Type B pancreatic cell (in vitro differentiated cells): ENCODE data around the gene IZUMO4. TPM values are rescaled to one million over a fixed set of nuclear protein-coding genes. Genes with fewer than 3 reads are reported as not detected.

Experiments
- DNase-seq: peaks from one replicate; pipeline ENCODE4 v3.0.0; 2021; ENCODE audit warnings: mixed read lengths; ENCODE audit not compliant: unreplicated experiment; ENCODE audit errors: extremely low spot score
- H3K27ac Mint-ChIP-seq: 2 replicates; pipeline ENCODE4 v1.8.0; 2021; ENCODE audit warnings: mild to moderate bottlenecking, mixed read lengths
- H3K27me3 Mint-ChIP-seq: 2 replicates; pipeline ENCODE4 v1.8.0; 2021; ENCODE audit warnings: mixed read lengths
- H3K36me3 Mint-ChIP-seq: 2 replicates; pipeline ENCODE4 v1.8.0; 2021; ENCODE audit warnings: mixed read lengths
- H3K4me1 Mint-ChIP-seq: one replicate; pipeline ENCODE4 v1.8.0; 2021; ENCODE audit warnings: mixed read lengths; ENCODE audit not compliant: unreplicated experiment
- H3K4me3 Mint-ChIP-seq: 2 replicates; pipeline ENCODE4 v1.8.0; 2021; ENCODE audit warnings: mild to moderate bottlenecking, mixed read lengths
- H3K9me3 Mint-ChIP-seq: 2 replicates; pipeline ENCODE4 v1.8.0; 2021; ENCODE audit warnings: mixed read lengths
- CTCF ChIP-seq: fragments of 200-600 bp; sonication (generic); conservative IDR thresholded peaks from 2 replicates; pipeline ENCODE4 v1.5.0; 2021; ENCODE audit warnings: antibody characterized with exemption, mild to moderate bottlenecking
- total RNA-seq: library from RNA; stranded (reverse); gene quantifications from 2 replicates; pipeline ENCODE4 v1.2.1, GENCODE V29; 2021; ENCODE audit warnings: low replicate concordance

IZUMO4 gene
- total RNA-seq, 1 donor from 2014 or later: 7.4 TPM

DNA sequence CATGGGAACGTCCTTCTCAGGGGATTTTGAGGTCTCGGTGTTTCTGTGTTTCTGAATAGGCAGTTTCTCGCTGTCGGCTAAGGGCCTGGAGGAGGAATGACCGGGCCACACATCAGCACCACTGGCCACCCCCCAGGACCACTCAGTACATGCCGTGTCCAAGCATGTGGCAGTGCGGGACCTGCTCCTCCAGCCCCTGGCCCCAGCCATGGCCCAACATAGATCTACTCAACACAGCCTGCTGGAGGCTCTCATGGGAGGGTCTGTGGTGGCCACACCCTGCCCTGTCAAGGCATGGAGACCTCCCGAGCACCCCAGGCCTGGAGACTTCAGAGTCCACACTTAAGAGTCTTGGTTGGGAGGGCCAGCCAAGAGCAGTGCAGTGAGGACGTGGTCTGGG lies 17.5 kb downstream of the IZUMO4 start:
- no peak overlapping the region for H3K4me3 Mint-ChIP-seq
- no peaks in the 10 kb centered on the region for H3K27me3 Mint-ChIP-seq
- H3K36me3 Mint-ChIP-seq: no peaks in the 10 kb centered on the region
- DNase-seq: no peak
- no peak for TF ChIP-seq CTCF
- no peak overlapping the region for H3K27ac Mint-ChIP-seq
- H3K9me3 Mint-ChIP-seq: no peaks in the 10 kb centered on the region
- H3K4me1 Mint-ChIP-seq: no peaks in the 10 kb centered on the region

GRCh38 chr19:2114821-2115220 lies 18.1 kb downstream of the IZUMO4 start:
- Mint-ChIP-seq H3K4me1 (no peaks in the 10 kb centered on the region), H3K9me3 (no peaks in the 10 kb centered on the region), H3K27me3 (no peaks in the 10 kb centered on the region), H3K27ac (no peak overlapping the region), H3K36me3 (no peaks in the 10 kb centered on the region), H3K4me3 (no peak overlapping the region)
- TF ChIP-seq CTCF: no peak
- DNase-seq: no peak

DNA sequence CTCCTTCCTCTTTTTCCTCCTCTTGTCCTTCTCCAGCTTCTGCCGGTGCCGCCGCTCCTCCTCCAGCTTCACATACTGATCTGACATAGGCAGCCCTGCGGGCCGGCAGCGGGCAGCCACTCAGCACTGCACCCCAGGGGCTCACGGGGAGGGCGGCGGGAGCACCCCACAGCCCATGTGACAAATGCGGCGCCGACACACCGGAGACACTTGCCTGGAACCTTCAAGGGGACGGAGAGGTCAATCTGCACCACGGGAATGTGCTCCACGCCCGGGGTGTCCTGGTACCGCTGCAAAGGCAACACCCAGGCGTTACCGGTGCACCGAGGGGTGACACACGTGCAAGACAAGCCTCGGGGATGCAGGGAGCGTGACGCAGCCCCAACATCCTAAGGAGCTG lies 18.6 kb downstream of the IZUMO4 start:
- TF ChIP-seq CTCF: no peak
- H3K36me3 Mint-ChIP-seq: no peaks in the 10 kb centered on the region
- no peaks in the 10 kb centered on the region for H3K9me3 Mint-ChIP-seq
- H3K27ac Mint-ChIP-seq: no peak overlapping the region
- H3K4me3 Mint-ChIP-seq: no peak overlapping the region
- no peak for DNase-seq
- no peaks in the 10 kb centered on the region for H3K27me3 Mint-ChIP-seq
- H3K4me1 Mint-ChIP-seq: no peaks in the 10 kb centered on the region

DNA sequence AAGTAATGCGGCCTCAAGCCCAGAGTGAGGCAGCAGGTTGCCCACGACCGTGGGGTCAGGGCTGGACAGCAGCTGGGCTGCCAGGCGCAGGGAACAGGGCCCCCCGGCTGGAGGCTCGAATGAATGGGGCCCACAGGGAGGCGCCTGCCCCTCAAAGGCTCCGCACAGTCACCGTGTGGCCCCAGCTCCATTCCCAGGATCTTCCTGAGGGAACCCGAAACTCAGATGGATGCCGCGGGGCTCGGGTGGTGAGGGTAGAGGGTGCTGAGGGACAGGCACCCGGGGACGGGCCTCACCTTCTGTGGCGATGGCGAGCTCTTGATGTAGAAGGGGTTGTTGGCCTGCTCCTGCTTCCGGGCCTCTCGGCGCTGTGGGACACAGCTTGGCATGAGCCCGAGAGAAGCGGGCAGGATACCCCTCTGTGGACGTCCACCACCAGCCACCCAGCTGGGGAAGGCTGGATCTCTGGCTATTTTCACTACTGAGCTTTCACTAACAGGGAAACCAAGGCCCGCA lies 19.3 kb downstream of the IZUMO4 start:
- no peak overlapping the region for H3K4me3 Mint-ChIP-seq
- H3K27me3 Mint-ChIP-seq: no peaks in the 10 kb centered on the region
- DNase-seq: no peak
- no peaks in the 10 kb centered on the region for H3K4me1 Mint-ChIP-seq
- no peak for TF ChIP-seq CTCF
- H3K27ac Mint-ChIP-seq: no peak overlapping the region
- H3K36me3 Mint-ChIP-seq: no peaks in the 10 kb centered on the region
- H3K9me3 Mint-ChIP-seq: no peaks in the 10 kb centered on the region

DNA sequence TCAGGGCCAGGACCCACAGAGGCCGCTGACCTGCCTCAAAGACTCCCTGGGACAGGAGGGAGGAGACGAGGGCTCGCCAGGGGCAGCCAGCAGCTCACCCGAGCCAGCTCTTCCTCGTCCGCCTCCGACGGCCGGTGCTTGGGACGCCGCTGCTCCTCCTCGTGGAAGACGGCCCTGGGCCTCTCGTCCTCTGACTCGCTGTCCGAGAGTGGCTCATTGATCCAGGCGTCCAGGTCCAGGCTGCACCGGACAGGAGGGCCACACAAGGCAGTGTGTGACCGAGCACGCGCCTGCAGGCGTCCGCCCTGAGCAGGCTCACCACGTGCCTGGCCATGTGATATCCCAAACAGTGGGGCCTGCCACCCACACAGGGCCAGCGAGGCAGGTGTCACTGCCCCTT lies 19.8 kb downstream of the IZUMO4 start:
- no peak for DNase-seq
- Mint-ChIP-seq H3K4me1 (no peaks in the 10 kb centered on the region), H3K27ac (no peak overlapping the region), H3K36me3 (no peaks in the 10 kb centered on the region), H3K9me3 (no peaks in the 10 kb centered on the region), H3K4me3 (no peak overlapping the region), H3K27me3 (no peaks in the 10 kb centered on the region)
- TF ChIP-seq CTCF: no peak
